ENCODE data around the gene LRGUK. TPM values are rescaled to one million over a fixed set of nuclear protein-coding genes. Genes with fewer than 3 reads are reported as not detected.

Gene LRGUK
- total RNA-seq, 1 experiment from 2014 or later, result 1.5 TPM

- Histone ChIP-seq H3K56ac (ENCODE audit: insufficient read length, low read depth, low read length) (no peak overlapping the region), H3K27me3 (ENCODE audit: insufficient read depth, low read length) (no peaks in the 10 kb centered on the region; the same call in 1 of the 2 replicates), H3K4me2 (ENCODE audit: insufficient read depth, insufficient read length, low read length) (no peak overlapping the region), H2AK5ac (ENCODE audit: insufficient read length, low read length) (no peak overlapping the region), H3K14ac (ENCODE audit: insufficient read depth, low read length) (no peak overlapping the region), H2AFZ (ENCODE audit: low read length) (no peak overlapping the region), H3K27ac (ENCODE audit: insufficient read length, low read depth, low read length) (no peak overlapping the region), H3K9ac (ENCODE audit: extremely low read depth, insufficient read length, low read length) (no peak overlapping the region), H3K23me2 (ENCODE audit: insufficient read length, low read depth, low read length, poor library complexity, severe bottlenecking) (no peaks in the 10 kb centered on the region), H3T11ph (ENCODE audit: low read length) (no peak overlapping the region), H2BK15ac (ENCODE audit: low read depth, low read length) (no peak overlapping the region), H4K8ac (replicated peaks; ENCODE audit: insufficient read length, low read depth, low read length) (no peak overlapping the region), H3K18ac (ENCODE audit: insufficient read length, low read depth, low read length) (no peak overlapping the region), H3K79me2 (ENCODE audit: insufficient read depth, low read length) (no peaks in the 10 kb centered on the region), H2BK20ac (ENCODE audit: low read depth, low read length, poor library complexity, severe bottlenecking) (no peak overlapping the region), H3K23ac (ENCODE audit: insufficient read length, low read depth, low read length) (no peak overlapping the region), H3K4ac (ENCODE audit: low read depth, low read length) (no peak overlapping the region), H4K20me1 (ENCODE audit: control insufficient read depth, insufficient read depth, insufficient read length) (no peaks in the 10 kb centered on the region), H3K79me1 (ENCODE audit: insufficient read depth, low read depth, low read length, poor library complexity, severe bottlenecking) (no peaks in the 10 kb centered on the region), H2BK12ac (ENCODE audit: insufficient read length, low read depth, low read length) (no peak overlapping the region), H3K4me1 (ENCODE audit: insufficient read depth, low read length) (no peaks in the 10 kb centered on the region), H4K5ac (ENCODE audit: insufficient read length, low read depth, low read length) (no peak overlapping the region), H3K9me3 (ENCODE audit: control insufficient read depth, low read depth, low read length) (no peaks in the 10 kb centered on the region), H2BK120ac (ENCODE audit: low read depth, low read length, poor library complexity, severe bottlenecking) (no peak overlapping the region), H2BK5ac (ENCODE audit: insufficient read length, low read length) (no peak overlapping the region), H4K91ac (ENCODE audit: insufficient read length, low read depth, low read length) (no peak overlapping the region)
- H3K36me3 Mint-ChIP-seq (ENCODE audit: insufficient read depth in 1 of 3, low read depth in 3 of 3), result peaks cover 0 to 13% (median 6%) of the 10 kb centered on the region in 3 experiments; a peak in 5 of 7 replicates
- no peak for DNase-seq
- H3K9me3 Mint-ChIP-seq, result peaks cover 0 to 1% of the 10 kb centered on the region in 2 experiments; a peak in 1 of 5 replicates
- no peaks in the 10 kb centered on the region; the same call in 1 of the 2 replicates for H3K27me3 Mint-ChIP-seq (ENCODE audit: low read depth)
- no peak overlapping the region for H3K4me3 Mint-ChIP-seq
- no peak for TF ChIP-seq CTCF (conservative IDR thresholded peaks at IDR 0.05)
- H3K27ac Mint-ChIP-seq, result no peak overlapping the region
- peaks cover 0 to 2% of the 10 kb centered on the region in 2 experiments; a peak in 1 of 4 replicates for H3K4me1 Mint-ChIP-seq
Observed at GRCh38 chr7:134211817-134212216, 84.7 kb downstream of the LRGUK start.
